IPS DF 19.7 (cell line): ENCODE measurements around the gene HOXC5.

Experiments used
- DNase-seq: peaks from one replicate; pipeline ENCODE4 v3.0.0-alpha.2; 2013; ENCODE audit warnings: low read depth, low spot score

The HOXC5 gene

DNA sequence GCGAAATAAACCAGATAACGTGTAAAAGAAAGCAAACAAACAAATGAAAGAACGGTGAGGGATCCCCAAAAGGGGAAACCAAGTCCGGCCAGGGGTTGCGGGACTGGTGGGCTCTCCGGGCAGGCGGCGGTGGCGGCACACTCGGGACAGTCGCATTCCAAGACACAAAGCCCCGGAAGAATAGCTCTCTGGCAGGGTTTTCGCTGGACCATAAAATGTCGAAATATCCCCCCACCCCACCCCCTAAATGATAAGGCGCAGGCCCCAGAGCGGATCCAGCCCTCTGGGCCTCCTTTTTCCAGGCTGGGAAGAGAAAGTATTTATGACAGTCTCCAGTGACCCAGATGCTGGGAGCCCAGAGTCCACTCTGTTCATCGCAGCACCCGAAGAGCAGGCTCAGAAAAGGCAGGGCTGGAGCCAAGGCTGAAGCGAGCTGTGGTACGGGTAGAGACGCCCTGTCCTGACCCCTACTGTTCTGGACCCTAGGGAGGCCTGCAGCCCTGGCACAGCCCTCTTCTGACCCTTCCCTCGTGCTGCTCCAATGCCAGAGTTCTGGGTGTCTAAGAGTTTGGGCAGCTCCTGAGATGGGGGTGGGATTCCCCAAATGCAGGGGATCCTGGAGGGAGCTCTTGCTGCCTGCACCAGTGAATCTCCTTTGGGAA lies 26.2 kb upstream of the HOXC5 start:
- DNase-seq: no peak

DNA sequence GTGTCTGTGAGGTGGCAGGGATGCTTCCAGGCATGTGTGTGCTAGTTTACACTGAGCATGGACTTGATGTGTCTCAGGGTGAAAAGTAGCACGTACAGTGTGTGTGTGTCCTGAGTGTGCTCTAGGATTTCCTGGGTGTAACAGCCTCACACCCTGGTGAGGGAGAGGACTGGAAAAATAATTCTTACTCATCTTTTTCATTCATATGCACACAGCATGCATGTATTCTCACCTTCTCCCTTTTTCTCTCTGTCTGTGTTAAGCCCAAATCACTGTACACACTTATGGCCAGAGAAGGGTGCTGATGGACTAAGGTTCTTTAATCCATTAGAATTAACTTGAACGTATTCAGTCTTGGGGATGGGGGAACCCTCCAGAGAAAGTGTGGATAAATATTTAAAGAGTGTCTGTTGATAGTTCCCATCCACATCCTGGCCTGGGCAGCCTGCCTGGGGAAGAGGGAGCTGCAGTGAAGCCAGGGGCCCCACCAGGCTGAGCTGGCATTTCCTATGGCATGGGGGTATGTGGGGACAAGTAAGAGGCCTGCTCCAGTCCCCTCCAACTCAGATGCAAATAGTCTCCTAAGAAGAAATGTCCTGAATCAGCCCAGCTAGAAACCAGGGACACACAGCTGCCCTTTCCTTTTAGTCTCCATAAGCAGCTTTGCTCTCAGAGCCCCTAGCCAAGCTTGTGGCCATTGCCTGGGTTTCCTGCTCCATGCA lies 25.2 kb upstream of the HOXC5 start:
- DNase-seq: no peak

DNA sequence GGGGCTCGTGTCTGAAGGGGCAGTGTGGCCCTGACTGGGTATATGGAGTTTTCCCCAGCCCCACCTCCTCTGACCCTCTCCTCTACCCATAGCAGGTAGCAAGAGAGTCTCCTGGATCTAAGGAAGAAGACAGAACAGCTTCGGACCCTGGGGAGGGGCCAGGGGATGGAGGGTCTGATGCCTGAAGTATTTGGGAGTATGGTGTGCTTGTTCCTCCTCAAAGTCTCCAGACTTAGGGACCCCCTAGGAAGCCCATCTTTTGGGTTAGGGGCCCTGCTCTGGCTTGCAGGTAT lies 24.6 kb upstream of the HOXC5 start:
- DNase-seq: no peak

DNA sequence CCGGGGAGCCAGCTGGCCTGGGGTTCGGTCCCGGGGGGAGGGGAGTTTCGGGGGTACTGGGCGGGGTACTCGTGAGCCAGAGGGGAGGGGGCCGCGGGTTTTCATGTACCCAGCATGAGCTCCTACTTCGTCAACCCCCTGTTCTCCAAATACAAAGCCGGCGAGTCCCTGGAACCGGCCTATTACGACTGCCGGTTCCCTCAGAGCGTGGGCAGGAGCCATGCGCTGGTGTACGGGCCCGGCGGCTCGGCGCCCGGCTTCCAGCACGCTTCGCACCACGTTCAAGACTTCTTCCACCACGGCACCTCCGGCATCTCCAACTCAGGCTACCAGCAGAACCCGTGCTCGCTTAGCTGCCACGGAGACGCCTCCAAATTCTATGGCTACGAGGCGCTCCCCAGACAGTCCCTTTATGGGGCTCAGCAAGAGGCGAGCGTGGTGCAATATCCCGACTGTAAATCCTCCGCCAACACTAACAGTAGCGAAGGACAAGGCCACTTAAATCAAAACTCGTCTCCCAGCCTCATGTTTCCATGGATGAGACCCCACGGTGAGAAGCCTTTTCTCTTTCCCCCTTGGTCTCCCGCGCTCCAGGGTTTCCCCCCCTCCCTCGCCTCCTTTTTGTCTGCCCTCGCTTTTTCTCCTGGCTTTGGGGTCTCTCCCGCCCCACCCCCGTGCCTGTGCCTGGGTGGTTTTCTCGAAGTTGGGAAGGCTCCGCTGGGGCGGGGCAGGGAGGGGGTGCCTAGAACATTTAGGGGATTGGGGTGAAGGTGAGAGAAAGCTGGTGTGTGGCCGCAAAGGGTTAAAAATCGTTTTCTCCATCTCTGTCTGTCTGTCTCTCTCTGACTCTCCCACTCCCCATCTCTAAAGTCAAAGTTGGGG lies 23.4 kb upstream of the HOXC5 start:
- DNase-seq: no peak

DNA sequence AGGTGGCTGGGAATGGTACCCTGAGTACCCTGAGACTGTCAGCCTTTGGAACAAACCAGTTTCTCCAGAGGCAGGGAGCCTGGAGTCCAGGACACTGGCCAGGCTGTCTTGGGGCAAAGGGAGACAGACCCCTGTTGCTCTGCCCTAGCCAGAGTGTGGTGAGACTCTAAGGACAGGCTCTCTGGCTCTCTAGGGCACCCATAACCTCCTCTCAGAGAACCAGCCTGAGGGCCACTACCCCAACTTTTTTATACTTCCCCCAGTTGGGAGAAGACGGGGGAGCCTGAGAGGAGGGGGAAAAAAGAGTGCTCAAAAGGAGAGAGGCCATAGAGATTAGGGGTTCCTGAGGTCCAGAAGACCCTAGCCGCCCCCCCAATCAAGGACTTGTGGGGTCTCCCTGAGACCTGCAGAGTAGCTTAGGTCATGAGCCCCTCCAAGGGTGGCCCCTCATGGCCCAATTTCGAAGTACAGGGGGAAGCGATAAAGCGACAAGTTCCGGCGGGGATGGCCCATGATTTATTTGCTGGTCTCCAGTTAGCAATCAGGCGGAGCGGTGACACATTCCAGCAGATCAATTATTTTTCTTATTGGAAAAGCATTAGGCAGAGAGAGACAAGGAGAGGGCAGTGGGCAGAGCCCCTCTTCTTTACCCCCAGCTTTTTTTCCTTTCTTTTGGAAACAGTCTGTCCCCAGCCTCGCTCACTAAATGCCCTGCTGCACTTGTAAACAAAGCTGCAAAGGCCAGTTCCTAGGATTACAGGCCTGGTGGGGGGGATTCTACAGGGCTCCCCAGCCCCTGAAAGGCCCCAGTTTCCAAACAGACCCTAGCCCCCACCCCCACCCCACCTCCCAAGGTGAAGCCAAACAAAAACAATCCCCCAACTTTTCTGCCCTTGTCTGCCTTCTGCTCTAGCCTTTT lies 22.5 kb upstream of the HOXC5 start:
- no peak for DNase-seq

DNA sequence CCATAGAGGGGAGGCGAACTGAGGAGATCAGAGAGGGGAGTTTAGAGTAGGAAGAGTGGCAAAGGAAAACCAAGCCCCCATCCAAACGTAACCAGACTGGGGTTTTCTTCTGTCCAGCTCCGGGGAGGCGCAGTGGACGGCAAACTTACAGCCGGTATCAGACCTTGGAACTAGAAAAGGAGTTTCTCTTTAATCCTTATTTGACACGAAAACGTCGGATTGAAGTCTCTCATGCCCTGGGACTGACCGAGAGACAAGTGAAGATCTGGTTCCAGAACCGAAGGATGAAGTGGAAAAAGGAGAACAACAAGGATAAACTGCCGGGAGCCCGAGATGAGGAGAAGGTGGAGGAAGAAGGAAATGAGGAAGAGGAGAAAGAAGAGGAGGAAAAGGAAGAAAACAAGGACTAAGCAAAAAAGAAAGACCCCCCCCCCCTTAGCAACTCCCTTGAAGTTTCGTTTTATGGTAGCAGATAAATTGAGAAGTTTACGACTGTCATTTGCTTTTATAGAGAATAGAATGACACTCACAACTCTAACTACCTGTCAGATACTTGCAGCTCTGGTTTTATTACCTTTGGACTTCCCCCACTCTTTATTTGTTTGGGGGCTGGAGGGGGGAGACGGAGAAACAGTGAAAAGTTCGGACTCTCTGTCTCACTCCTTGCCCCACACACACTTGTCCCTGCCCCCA lies 21.7 kb upstream of the HOXC5 start:
- no peak for DNase-seq

DNA sequence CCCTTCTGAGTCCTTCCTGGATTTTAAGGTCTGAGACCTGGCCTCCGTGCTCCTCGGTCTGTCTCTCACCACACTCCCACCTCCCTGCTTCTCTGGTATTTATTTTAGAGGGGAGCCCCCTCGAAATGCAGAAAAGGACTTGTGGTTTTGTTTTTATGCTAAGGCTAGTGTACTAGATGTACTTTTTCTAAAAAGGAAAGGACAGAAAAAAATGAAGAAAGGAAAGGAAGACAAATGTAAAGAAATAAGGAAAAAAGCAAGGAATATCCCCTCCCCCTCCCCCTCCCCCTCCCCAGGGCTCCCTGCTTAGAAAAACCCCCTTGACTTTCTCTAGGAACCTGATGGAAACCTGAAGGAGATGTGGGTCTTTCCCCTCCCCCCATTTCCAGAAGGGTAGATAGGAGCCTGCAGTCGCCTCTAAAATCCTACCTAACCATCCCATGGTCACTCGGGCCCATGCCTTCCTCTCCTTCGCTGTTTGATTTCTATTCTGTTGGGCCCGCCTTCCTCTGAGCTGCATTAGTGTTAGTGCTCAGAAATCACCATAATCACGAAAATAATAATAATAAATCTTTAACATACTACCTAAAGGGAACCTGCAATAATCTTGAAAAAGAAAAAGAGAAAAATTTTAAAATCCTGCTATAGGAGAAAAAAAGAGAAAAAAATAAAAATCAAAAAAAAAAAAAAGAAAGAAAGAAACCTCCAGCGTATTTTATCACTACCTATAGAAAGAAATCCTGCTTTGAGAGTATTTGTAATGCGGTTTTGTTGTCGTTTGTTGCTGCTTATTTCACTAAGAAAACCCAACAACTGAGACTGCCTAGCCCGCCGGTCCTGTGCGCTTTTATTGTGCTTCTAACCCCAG lies 21.0 kb upstream of the HOXC5 start:
- DNase-seq: no peak

DNA sequence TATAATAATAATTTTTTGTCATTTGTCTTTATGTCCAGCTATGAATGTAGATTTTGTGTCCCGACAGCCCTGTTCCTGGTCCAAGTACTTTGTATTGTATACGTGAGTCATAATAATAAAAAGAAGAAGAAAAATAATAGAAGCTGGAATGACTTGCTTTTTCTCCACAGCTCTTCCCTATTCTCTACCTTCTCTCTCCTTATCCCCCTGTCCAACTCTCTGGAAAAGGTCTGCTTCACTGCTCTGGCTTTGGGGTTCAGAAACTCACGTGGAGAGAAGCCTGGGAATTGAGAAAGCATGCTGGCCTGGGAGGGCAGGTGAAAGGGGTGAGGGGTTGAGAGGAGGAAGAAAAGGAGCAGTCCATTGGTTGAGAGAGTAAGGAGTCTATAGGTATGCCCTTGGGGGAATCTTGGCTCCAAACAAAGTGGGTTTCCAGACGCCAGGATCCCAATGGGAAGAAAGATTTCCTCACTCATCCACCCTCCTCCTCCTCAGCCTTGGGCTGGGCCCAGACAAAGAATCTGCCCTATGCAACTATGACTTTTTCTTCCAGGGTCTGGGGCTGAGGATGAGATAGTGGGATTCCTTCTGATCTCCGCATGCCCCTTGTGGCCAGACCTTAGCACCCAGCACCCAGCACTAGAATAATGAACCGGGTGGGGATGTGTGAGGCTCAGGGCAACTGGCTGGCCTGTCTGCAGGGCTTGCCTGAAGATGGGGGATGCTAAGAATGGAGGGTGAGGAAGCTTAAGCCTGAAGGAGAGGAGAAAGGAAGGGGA lies 20.0 kb upstream of the HOXC5 start:
- no peak for DNase-seq

DNA sequence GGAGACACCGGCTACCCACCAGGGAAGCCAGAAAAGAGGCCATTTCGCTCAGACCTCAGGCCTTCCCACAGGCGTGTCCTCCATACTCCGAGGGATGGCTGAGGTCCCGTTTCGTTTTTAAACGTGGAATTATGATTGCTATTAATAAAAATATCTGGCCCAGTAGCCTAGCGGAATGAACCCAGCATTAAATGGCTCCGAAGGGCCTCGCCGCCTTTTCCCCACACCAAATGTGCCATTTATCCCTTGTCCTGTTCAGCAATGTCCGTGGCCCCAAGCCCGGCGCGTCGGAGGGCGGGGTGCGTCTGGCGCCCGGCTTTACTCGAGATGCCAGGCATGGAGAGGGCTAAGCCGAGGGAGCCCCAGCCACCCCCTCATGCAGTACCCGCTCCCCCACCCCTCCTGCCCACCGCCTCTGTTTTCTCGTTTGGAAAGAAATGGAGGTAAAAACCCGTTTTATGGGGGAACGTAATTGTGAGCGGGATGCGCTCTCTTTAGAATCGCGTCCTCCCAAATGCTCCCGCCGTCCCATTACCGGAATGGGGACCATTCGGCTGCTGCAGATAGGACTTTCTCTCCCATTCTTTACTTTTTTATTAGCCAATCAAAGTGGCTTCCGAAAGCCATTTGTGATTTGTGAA lies 18.4 kb upstream of the HOXC5 start:
- no peak for DNase-seq

DNA sequence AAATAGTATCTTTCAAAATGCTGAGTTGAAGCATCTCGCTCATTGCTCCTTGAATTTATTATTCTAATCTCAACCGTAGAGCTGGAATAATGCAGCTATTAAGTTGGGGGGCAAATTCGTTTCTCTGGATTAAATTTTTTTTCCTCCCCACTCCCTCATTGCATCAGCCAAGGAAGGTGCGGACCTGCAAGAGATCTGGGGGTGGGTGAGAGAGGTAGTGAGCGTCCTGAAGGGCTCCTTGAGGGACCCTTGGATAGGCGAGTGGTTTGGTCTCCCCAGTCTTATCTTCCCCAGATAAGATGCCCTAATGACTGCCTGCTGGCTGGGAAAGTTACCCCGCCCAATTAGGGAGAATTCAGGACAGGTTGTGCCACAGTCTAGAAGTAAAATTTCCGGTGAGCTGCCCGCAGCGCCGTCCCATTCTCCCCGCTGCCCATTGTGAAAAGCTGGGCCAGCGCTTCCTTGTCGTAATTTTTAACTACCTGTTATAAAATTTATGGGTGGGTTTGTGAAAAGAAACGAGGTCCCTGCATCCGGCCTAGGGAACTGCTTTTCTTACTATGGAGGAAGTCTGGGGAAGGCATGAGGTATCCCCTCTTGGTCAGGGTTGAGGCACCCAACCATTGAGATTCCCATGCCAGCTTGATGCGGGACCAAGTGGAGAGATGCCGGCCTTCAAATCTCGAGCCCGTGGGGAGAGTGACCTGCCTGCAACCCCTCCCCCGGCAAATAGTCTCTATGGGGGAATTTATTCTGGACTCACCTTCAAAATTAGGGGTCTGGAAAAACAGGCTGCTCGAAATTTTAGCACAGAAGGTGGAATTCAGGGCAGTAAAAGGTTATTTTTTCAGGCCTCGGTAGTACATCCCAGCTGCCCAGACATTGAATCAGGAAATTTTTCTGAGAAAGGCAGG lies 17.6 kb upstream of the HOXC5 start:
- no peak for DNase-seq

DNA sequence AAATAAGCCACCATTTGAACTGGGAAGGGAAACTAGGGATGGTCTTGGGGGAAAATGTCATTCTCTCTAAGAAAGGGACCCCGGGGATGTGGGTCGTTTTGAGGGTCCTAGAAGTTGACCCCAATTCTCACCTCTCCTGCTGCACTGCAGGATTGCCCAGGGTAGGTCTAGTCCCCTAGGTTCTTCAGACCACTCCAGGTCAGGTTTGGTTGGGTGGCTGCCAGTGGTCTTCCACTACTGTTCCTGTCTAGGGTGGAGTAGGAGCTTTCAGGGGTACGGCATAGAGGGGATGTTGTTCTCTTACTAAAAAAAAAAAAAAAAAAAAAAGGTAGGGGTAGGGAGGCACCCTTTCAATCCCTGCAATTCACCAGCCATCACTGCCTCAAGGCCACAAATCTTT lies 16.8 kb upstream of the HOXC5 start:
- DNase-seq: no peak

DNA sequence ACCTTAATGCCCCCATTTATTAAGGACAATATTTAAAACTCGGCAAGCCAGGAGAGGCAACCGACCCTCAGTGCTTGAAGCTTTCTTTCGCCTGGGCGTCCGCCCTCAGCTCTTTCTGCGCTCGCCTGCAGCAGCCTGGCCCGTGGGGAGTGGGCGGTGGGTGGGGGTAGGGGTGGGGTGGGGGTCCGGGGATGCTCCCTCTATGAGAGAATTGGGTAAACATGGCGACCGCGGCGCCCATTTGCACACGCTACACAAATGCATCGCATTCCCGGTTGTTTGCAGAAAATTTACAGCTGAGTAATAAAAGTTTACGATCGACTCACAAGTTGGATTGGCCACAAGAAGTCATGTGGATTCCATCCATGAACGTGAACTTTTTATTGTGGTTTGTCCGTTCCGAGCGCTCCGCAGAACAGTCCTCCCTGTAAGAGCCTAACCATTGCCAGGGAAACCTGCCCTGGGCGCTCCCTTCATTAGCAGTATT lies 16.3 kb upstream of the HOXC5 start:
- DNase-seq: no peak

DNA sequence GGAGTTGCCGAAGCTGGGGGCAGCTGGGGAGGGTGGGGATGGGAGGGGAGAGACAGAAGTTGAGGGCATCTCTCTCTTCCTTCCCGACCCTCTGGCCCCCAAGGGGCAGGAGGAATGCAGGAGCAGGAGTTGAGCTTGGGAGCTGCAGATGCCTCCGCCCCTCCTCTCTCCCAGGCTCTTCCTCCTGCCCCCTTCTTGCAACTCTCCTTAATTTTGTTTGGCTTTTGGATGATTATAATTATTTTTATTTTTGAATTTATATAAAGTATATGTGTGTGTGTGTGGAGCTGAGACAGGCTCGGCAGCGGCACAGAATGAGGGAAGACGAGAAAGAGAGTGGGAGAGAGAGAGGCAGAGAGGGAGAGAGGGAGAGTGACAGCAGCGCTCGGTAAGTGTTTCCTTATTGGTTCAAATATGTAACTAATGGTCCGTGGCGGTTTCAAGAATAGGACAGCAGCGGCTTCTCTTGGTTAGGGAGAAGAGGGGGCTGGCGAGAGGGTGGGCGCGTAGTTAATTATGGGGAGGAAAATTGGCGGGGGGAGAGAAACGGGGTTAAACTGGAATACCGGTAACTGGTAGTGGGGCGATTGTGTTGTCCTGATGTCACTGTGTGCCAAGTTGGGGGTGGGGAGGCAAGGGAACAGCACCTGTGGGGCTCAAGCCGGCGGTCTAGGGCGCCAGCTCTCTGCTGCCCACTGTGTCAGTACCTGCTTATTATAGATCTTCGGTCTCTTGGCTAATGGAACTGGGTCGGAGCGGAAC lies 15.6 kb upstream of the HOXC5 start:
- DNase-seq: no peak

DNA sequence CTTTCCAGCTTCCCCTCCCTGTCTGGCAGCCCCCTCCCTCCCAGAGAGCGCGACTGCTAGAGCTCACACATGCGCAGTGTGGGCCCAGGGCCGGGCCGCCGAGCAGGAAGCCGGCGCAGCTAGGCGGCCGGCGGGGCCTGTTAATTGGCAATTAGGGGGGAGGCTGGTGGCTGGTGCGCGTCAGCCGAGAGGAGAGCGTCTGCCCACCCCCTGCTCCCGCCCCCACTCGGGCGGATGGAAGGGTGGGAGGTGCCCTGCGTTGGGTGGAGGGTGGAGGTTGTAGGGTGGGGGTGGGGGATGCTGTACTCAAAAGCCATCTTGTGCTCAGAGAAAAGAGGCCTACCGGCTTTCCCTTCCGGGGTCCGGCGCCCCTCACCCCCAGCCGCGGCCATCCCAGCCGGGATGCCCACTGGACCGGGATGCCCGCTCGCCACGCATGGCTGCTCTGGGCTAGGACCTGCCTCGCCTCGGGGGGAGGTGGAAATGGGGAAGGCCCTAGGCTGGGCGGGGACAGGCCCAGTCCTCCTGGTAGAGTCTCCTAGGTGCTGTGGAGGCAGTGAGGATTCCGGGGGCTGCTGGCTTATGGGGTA lies 14.9 kb upstream of the HOXC5 start:
- no peak for DNase-seq

DNA sequence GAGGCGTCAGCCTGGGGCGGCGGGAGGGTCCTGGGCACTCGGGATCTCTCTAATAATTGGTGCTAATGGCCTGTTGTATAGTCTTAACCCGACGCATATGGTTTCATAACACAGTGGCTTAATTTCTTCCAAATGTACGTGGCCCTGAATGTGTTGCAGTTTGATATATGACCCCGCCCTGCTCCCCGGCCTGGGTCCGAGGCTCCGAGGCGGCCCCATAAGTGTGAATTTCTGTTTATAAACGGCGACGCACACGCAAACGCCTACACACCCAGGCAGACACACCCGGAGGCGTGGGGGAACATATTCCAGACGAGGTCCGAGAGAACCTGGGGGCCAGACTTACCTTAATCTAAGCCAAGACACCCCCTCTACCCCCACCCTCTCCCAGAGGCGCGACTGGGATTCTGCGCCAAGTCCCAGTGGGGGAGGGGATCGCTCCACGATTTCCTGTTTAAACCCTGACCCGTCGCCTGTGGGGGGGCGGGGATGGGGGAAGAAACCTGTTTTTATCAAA lies 14.3 kb upstream of the HOXC5 start:
- no peak for DNase-seq

DNA sequence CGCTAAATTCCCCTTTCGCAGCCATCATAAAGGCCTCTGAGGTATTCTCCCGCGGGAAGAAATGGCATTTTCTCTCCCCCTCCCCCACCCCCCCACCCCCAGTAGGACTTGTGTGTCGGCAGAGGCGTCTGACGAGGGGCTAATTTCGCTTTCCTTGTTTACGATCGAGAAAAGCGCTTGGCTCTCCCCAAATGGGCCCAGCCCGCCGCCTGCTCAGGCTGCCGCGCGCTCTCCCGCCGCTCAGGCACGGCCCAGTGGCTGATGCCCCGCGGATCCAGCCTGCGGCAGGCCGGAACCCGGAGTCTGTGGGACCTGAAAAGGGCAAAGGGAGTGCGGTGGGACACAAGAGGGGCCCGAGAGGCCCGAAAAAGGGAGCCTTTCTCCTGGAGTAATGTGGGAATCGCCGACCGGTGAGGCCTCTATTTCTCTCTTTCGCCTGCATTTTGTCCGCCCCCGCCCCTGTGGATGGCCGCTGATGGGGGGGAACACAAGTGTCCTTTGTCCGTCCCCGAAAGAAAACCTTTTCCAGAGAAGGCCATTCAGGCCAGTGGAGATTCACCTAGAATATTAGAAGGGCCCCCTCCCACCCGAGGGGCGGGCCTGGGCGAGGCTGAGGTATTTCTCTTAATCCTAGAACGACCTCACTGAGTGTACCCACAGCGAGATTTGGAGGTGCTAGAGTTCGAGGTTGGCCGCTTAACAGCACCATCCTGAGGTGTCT lies 13.6 kb upstream of the HOXC5 start:
- DNase-seq: no peak
